HUES64 (cell line): ENCODE results near the gene CERKL.

Source experiments
- H3K27ac ChIP-seq: 2 replicates; pipeline ENCODE4 v1.7.0; 2013; ENCODE audit warnings: low read depth, low read length, inconsistent platforms
- H3K27me3 ChIP-seq: 2 replicates; pipeline ENCODE4 v1.6.1; 2013; ENCODE audit warnings: mild to moderate bottlenecking, low read length; ENCODE audit not compliant: insufficient read depth
- H3K36me3 ChIP-seq: 2 replicates; pipeline ENCODE4 v1.6.1; 2013; ENCODE audit warnings: mild to moderate bottlenecking, low read length; ENCODE audit not compliant: insufficient read depth
- H3K4me1 ChIP-seq: 2 replicates; pipeline ENCODE4 v1.6.1; 2013; ENCODE audit warnings: mild to moderate bottlenecking, low read length, moderate library complexity; ENCODE audit not compliant: insufficient read depth
- H3K4me3 ChIP-seq: 2 replicates; pipeline ENCODE4 v1.5.1; 2013; ENCODE audit warnings: mild to moderate bottlenecking, low read length, moderate library complexity
- H3K9ac ChIP-seq: 2 replicates; pipeline ENCODE4 v1.6.1; 2013; ENCODE audit warnings: mild to moderate bottlenecking, low read depth, low read length
- H3K9me3 ChIP-seq: 2 replicates; pipeline ENCODE4 v1.6.1; 2013; ENCODE audit warnings: low read depth, low read length; ENCODE audit not compliant: insufficient read depth
- WGBS: fragments of 150-250, 120-280 bp; methylation state at CpG from one replicate; pipeline ENCODE4 v1.1.7; 2013; ENCODE audit warnings: missing lambda C conversion rate; 5-methylcytosine and 5-hydroxymethylcytosine counted together

Gene CERKL

DNA sequence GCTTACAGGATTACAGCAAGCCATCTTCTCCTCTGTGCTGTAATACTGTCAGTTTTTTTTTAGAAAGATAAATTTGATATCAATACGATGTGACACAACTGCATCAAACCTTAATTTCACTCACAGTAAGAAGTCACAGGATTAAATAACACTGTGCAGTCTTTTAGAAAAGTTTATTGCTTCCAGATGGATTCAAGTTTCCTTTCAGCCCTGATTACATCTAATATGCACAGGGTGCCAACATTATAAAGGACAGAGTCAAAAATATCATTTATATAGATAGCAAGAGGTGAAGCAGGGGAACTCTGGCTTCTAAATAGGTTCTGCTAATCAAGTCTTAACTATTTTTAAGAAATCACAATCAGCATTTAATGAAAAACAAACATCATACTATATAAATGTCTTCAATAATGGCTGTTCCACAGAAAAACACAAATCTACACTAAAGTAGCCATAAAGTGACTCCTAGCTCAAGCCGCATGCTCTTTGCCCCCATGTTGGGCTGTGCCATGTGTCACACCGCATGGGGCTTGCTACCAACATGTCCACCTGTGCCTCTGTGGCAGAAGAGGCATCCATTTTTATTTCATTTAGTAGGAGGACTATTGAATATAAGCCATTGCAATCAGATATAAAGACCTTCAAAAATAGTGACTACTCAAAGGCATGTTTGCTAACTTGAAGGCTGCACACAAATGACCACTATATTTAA lies 35.0 kb downstream of the CERKL start:
- no peaks in the 10 kb centered on the region for H3K4me1 ChIP-seq
- H3K9me3 ChIP-seq, result no peaks in the 10 kb centered on the region
- 87% methylated on average over 3 of the region's 3 CpGs for WGBS
- no peak overlapping the region for H3K27ac ChIP-seq
- no peaks in the 10 kb centered on the region for H3K36me3 ChIP-seq
- H3K27me3 ChIP-seq, result no peaks in the 10 kb centered on the region
- no peak overlapping the region for H3K9ac ChIP-seq
- no peak overlapping the region for H3K4me3 ChIP-seq

- no peaks in the 10 kb centered on the region for H3K36me3 ChIP-seq
- no peak overlapping the region for H3K27ac ChIP-seq
- H3K9ac ChIP-seq, result no peak overlapping the region
These were observed 37.4 kb downstream of the CERKL start for GRCh38 chr2:181619516-181619915.

DNA sequence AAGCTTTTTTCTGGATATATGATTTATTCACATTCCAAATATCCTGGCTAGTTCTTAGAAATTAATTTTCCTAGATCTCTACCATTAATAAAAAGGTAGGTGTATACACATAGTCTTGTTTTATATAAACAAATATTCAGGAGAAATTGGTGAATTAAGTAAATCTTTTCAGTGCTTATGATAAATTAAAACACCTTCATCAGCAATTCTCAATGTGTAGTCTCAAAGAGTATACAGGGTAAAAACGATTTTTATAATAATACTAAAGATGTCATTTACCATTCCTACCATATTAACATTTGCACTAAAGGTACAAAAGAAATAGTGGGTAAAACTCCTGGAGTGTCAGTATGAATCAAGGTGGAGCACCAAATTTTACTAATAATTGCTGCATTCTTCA lies 40.2 kb downstream of the CERKL start:
- WGBS, result no CpG with 5 or more reads among the region's 1 CpG
- Histone ChIP-seq H3K27me3 (no peaks in the 10 kb centered on the region), H3K9ac (no peak overlapping the region), H3K4me1 (0 out of 2 replicates have a peak, but pooled peaks cover 2% of the 10 kb centered on the region), H3K36me3 (no peaks in the 10 kb centered on the region), H3K9me3 (no peaks in the 10 kb centered on the region), H3K4me3 (no peak overlapping the region), H3K27ac (no peak overlapping the region)

More at GRCh38 chr2:181619516-181619915, 37.4 kb downstream of the CERKL start:
- Histone ChIP-seq H3K4me1 (no peaks in the 10 kb centered on the region), H3K4me3 (no peak overlapping the region), H3K27me3 (no peaks in the 10 kb centered on the region), H3K9me3 (no peaks in the 10 kb centered on the region)
- WGBS, result 89% methylated on average over 2 of the region's 2 CpGs

GRCh38 chr2:181614874-181615638 lies 41.8 kb downstream of the CERKL start:
- Histone ChIP-seq H3K4me3 (no peak overlapping the region), H3K27me3 (no peaks in the 10 kb centered on the region), H3K27ac (no peak overlapping the region), H3K36me3 (no peaks in the 10 kb centered on the region), H3K9me3 (no peaks in the 10 kb centered on the region), H3K4me1 (0 out of 2 replicates have a peak, but pooled peaks cover 2% of the 10 kb centered on the region), H3K9ac (no peak overlapping the region)
- 95% methylated on average over 6 of the region's 7 CpGs for WGBS

DNA sequence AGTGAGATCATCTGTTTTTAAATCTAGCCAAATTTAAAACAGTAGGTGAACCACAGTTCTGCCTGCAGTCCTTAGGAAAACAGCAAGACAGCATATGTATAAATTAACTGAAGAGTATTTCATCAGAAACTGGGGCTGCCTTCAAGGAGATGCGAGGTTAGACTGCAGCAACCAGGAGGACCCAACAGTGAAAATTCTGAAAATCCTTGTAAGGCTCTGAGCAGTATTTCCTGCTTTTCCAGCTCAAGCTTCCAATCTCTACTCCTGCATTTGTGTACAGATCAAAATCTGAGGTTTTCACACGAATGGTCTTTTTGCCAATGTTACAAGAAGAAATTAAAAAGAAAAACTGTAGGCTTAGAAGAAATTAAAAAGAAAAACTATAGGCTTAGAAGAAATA lies 43.7 kb downstream of the CERKL start:
- no peak overlapping the region for H3K27ac ChIP-seq
- no peaks in the 10 kb centered on the region for H3K9me3 ChIP-seq
- no peaks in the 10 kb centered on the region for H3K27me3 ChIP-seq
- no peaks in the 10 kb centered on the region for H3K36me3 ChIP-seq
- H3K9ac ChIP-seq, result no peak overlapping the region
- WGBS, result 90% methylated on average over 2 of the region's 2 CpGs
- H3K4me1 ChIP-seq, result 0 out of 2 replicates have a peak, but pooled peaks cover 2% of the 10 kb centered on the region
- H3K4me3 ChIP-seq, result no peak overlapping the region

- no peaks in the 10 kb centered on the region for H3K9me3 ChIP-seq
- H3K4me1 ChIP-seq, result no peaks in the 10 kb centered on the region
- no peaks in the 10 kb centered on the region for H3K27me3 ChIP-seq
- H3K36me3 ChIP-seq, result no peaks in the 10 kb centered on the region
- H3K4me3 ChIP-seq, result no peak overlapping the region
- H3K9ac ChIP-seq, result no peak overlapping the region
- 89% methylated on average over 1 of the region's 4 CpGs for WGBS
- no peak overlapping the region for H3K27ac ChIP-seq
These were observed 49.0 kb downstream of the CERKL start for GRCh38 chr2:181607629-181608590.

DNA sequence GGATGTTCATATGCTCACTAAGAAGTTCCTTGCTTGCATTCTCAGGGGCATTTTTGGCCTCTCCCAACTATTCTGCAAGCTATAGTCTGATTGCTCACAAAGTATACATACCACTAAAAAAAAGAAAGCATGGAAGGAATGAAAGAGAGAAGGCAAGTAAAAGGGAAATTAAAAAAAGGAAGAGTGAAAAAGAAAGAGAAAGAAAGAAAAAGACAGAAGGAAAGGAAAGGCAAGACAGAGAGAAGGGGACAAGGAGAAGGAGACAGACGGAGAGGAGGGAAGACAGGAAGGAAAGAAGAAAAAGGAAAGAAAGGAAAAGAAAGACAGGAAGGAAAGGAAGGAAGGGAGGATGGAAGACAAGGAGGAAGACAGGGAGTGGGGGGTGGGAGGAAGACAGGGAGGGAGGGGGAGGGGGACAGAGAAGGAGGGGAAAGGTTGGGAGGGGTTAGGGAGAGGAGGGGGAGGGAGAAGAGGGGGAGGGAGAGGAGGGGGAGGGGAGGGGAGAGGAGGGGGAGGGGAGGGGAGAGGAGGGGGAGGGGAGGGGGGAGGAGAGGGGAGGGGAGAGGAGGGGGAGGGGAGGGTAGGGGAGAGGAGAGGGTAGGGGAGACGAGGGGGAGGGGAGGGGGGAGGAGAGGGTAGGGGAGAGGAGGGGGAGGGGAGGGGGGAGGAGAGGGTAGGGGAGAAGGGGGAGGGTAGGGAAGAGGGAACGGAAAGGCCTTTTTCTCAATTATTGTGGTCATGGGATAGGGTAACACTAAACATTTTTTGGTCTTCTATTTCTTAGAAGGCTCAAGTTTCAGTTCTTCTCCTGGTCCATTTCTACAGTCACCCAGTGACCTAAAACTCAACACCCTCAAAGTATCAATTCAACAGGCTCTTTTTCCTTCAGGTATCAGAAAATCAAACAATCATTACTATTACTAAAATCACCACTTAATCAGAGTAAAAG lies 50.7 kb downstream of the CERKL start:
- H3K9me3 ChIP-seq, result no peaks in the 10 kb centered on the region
- H3K27me3 ChIP-seq, result no peaks in the 10 kb centered on the region
- no peaks in the 10 kb centered on the region for H3K36me3 ChIP-seq
- WGBS, result 66% methylated on average over 2 of the region's 3 CpGs
- no peak overlapping the region for H3K4me3 ChIP-seq
- H3K9ac ChIP-seq, result no peak overlapping the region
- H3K4me1 ChIP-seq, result no peaks in the 10 kb centered on the region
- H3K27ac ChIP-seq, result no peak overlapping the region

DNA sequence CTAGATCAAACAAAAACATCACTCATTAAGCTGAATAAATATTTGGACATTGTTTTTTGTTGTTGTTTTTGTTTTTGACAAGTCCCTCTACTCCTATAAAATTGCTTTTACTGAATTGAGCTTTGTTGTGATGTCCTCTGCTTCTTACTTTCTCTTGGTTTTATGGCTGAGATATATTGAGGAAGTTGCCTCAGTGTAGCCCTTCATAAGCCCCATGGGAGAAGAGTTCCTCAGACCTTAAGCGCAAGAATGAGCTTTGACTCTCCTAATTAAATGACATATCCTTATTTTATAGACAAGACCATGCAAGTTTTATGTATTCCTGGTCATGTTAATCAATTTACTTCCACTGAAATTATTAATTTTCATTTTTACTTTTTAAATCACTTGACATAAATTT lies 54.9 kb downstream of the CERKL start:
- Histone ChIP-seq H3K27me3 (no peaks in the 10 kb centered on the region), H3K4me3 (no peak overlapping the region), H3K36me3 (no peaks in the 10 kb centered on the region), H3K27ac (no peak overlapping the region), H3K4me1 (no peaks in the 10 kb centered on the region), H3K9ac (no peak overlapping the region), H3K9me3 (no peaks in the 10 kb centered on the region)
- 92% methylated on average over 1 of the region's 1 CpG for WGBS

GRCh38 chr2:181596556-181596955 lies 60.3 kb downstream of the CERKL start:
- no peaks in the 10 kb centered on the region for H3K4me1 ChIP-seq
- H3K27me3 ChIP-seq, result no peaks in the 10 kb centered on the region
- H3K36me3 ChIP-seq, result no peaks in the 10 kb centered on the region
- H3K9me3 ChIP-seq, result no peaks in the 10 kb centered on the region
- no peak overlapping the region for H3K4me3 ChIP-seq
- no CpG with 5 or more reads among the region's 1 CpG for WGBS
- H3K9ac ChIP-seq, result no peak overlapping the region
- no peak overlapping the region for H3K27ac ChIP-seq

DNA sequence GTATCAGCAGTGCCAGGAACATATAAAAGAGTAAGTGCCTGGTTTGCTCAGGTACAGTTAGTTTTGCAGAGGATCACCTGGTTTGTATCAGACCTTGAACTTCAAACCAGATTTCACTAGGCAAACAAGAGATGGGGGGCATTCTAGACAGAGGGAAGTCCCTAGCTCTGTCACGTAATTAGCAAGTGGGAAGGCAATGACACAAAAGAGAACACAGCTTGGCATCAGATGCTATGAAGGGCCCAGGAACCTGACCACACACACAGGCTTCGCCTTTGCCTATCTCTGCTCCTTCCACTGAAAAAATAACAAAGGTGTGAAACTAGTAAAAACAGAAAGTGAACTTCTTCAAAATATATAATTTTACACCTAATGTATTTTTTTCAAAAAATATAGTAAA lies 62.6 kb downstream of the CERKL start:
- no peaks in the 10 kb centered on the region for H3K36me3 ChIP-seq
- H3K27me3 ChIP-seq, result no peaks in the 10 kb centered on the region
- H3K9ac ChIP-seq, result no peak overlapping the region
- WGBS, result 67% methylated on average over 2 of the region's 2 CpGs
- no peaks in the 10 kb centered on the region for H3K9me3 ChIP-seq
- H3K4me3 ChIP-seq, result no peak overlapping the region
- no peaks in the 10 kb centered on the region for H3K4me1 ChIP-seq
- H3K27ac ChIP-seq, result no peak overlapping the region
